Stimulated activated naive CD8-positive, alpha-beta T cell treated with anti-CD3 and anti-CD28 coated beads, Interleukin-15, Interleukin-2, amounts not matched to agents 100 ng/mL and 50 ng/mL, for 24 hours (primary cell): ENCODE results near the gene JAG2.

Source experiments
- H3K27ac Mint-ChIP-seq: one replicate; pipeline ENCODE4 v1.8.0; 2021; ENCODE audit warnings: mild to moderate bottlenecking, mixed read lengths
- H3K27me3 Mint-ChIP-seq: one replicate; pipeline ENCODE4 v1.8.0; 2021; ENCODE audit warnings: mixed read lengths
- H3K36me3 Mint-ChIP-seq: one replicate; pipeline ENCODE4 v1.8.0; 2021; ENCODE audit warnings: low read depth, mixed read lengths
- H3K4me1 Mint-ChIP-seq: one replicate; pipeline ENCODE4 v1.8.0; 2021; ENCODE audit warnings: low read depth, mixed read lengths
- H3K4me3 Mint-ChIP-seq: one replicate; pipeline ENCODE4 v1.8.0; 2021; ENCODE audit warnings: mild to moderate bottlenecking, mixed read lengths
- H3K9me3 Mint-ChIP-seq: one replicate; pipeline ENCODE4 v1.8.0; 2021; ENCODE audit warnings: mixed read lengths

Gene JAG2

DNA sequence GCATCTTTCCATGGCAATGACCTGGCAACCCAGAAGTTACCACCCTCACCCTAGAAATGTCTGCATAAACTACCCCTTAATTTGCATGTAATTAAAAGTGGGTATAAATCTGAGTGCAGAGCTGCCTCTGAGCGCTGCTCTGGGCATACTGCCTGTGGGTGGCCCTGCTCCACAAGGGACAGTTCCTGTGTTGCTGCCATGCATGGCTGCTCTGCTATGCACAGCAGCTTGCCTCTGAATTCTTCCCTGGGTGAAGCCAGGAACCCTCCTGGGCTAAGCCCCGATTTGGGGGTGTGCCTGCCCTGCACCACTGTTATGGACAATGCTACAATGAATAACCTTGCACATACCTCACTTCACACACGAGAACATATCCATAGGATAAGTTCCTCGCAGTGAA lies 67.7 kb downstream of the JAG2 start:
- no peak overlapping the region for H3K27ac Mint-ChIP-seq
- H3K4me1 Mint-ChIP-seq: no peaks in the 10 kb centered on the region
- H3K4me3 Mint-ChIP-seq: no peak overlapping the region
- H3K9me3 Mint-ChIP-seq: no peaks in the 10 kb centered on the region
- peaks cover 4% of the 10 kb centered on the region for H3K36me3 Mint-ChIP-seq
- peaks cover 28% of the 10 kb centered on the region for H3K27me3 Mint-ChIP-seq

DNA sequence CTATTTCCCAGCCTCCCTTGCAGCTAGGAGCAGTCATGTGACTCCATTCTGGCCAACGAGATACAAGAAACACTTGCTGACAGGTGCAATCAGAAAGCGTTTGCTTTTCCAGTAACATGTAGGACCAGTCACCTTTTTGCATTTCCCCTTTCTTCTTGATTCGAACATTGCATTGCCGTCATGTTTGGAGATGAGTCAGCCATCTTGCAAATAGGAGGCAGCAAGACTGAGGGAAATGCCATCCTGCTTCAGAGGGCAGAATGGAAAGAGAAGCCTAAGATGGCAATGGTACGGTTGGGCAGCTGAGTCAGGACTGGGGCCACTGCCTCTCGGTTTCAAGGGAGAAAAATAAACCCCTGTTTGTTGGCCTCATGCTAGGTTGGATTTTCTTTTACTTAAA lies 68.8 kb downstream of the JAG2 start:
- Mint-ChIP-seq H3K4me1 (no peaks in the 10 kb centered on the region), H3K27me3 (peaks cover 21% of the 10 kb centered on the region), H3K4me3 (no peak overlapping the region), H3K27ac (no peak overlapping the region), H3K9me3 (no peaks in the 10 kb centered on the region), H3K36me3 (peaks cover 4% of the 10 kb centered on the region)

DNA sequence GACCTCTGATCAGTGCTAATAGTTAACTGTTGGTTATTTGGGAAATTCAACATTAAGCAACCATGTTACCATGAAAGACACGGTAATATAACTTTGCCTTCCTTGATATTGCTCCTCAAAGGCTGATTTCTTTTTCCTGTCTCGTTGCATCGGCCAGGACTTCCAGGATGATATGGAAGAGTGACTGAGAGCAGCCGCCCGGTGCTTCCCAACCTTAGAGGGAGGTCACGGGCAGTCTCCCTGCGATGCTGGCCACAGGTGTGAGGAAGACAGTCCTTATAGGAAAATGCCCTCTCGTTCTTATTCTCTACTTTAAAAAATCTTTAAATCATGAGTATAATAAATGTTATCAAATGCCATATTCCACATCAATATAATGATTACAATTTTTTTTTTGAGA lies 70.3 kb downstream of the JAG2 start:
- Mint-ChIP-seq H3K4me1 (peaks cover 9% of the 10 kb centered on the region), H3K27me3 (peaks cover 11% of the 10 kb centered on the region), H3K4me3 (no peak overlapping the region), H3K36me3 (peaks cover 4% of the 10 kb centered on the region), H3K27ac (no peak overlapping the region), H3K9me3 (no peaks in the 10 kb centered on the region)

DNA sequence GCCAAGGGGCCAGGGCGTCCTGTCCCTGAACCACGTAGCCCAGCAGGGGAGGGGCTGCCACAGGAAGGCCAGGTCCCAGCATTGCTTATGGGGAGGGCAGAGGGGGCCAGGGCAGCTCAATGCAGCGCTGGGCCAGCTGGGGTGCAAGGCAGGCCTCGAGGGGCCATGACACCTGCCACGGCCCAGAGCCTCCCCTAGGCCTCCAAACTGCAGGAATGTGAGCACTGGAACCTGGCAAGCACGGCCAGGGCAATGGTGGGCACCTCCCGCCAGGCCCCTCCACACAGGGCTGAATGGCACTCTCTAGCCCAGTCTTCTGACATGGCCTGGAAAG lies 70.8 kb downstream of the JAG2 start:
- H3K36me3 Mint-ChIP-seq: peaks cover 4% of the 10 kb centered on the region
- H3K9me3 Mint-ChIP-seq: no peaks in the 10 kb centered on the region
- H3K27ac Mint-ChIP-seq: no peak overlapping the region
- peaks cover 9% of the 10 kb centered on the region for H3K4me1 Mint-ChIP-seq
- no peak overlapping the region for H3K4me3 Mint-ChIP-seq
- H3K27me3 Mint-ChIP-seq: peaks cover 11% of the 10 kb centered on the region

DNA sequence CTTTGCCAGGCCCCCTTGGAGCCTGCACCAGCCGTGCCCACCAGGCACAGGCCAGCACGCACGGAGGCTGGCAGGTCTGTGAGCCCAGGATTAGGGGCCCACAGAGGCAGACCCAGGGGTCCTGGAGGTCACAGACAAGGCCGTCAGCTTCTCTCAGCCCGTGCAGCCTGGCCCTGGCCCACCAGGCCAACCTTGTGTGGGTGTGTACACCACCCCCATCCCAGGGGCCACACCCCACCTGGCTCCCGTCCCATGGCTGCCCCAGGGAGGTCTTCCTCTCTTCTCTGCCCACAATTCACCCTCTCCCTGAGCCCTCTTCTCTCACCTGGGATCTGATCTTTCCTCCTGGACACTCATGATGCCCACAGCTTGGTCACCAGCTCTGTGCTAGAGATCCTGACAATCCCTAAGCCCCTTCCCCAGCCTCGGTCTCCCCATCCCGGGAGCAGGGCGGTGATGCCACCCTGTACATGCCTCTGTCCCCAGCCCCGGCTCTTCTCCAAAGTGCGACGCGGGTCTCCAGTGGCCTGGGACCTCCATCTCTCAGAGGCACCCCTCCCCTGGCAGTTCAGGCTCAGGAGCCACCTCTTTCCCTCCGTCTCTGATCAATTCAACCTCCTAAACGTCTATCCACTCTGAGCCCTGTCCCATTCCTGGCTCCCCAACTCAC lies 72.2 kb downstream of the JAG2 start:
- Mint-ChIP-seq H3K4me3 (no peak overlapping the region), H3K4me1 (peaks cover 9% of the 10 kb centered on the region), H3K27ac (no peak overlapping the region), H3K36me3 (peaks cover 4% of the 10 kb centered on the region), H3K9me3 (no peaks in the 10 kb centered on the region), H3K27me3 (peaks cover 7% of the 10 kb centered on the region)

DNA sequence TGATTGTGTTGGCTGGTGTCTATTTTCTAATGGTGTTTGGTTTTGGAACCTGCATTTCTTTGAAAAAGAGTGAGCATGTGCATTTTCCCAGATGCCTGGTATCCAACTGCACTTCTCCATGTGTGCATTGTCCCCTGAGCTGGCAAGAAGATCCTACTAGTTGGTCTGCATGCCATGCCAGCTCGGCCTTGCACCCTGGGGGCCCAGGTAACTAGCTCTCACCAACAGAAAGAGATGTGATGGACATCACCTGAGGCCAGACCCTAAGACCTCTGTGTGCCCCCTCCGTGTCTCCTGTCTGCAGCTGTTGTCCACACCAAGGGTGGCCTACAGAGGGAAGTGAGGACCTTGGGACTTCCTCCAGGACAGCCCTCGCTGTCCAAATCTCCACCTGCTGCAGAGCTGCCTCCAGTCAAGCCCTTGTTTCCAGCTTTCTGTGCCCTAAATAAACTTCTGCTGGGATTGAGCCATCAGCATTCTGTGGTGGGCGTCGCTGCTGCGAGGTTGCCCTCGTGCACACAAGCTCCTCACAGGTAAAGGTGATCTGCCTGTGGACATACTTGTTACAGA lies 73.3 kb downstream of the JAG2 start:
- Mint-ChIP-seq H3K4me3 (no peak overlapping the region), H3K27me3 (peaks cover 7% of the 10 kb centered on the region), H3K9me3 (no peaks in the 10 kb centered on the region)

DNA sequence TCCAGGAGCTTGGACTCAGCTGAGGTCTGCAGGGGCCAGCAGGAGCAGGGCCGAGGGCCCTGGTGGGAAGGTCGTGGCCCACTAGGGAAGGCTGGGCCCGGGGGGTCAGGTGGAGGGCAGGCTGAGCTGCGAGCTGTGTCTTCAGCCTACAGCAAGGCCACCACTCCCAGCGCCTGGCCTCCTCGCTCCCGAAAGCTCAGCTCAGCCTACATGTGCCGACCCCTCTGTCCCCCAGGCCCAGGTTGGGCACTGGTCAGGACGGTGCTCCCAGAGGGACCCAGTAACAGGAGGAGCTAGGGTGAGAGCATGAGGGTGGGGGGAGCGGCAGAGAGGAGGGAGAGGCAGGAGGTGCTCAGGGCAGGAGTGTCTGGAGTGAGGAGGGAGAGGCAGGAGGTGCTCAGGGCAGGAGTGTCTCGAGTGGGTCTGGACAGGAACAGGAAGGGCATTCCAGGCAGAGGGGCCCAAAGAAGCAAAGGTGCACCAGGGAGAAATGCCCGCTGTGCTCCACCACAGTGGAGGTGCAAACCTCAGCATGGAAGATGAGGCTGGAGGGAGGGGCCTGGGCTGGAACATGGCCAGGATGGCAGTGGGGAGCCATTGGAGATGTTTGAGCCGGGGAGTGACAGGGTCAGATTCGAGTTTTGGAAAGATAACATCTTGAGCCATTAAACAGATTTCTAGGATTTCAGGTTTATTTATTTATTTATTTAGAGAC lies 74.2 kb downstream of the JAG2 start:
- H3K9me3 Mint-ChIP-seq: no peaks in the 10 kb centered on the region
- peaks cover 9% of the 10 kb centered on the region for H3K4me1 Mint-ChIP-seq
- H3K27me3 Mint-ChIP-seq: peaks cover 4% of the 10 kb centered on the region
- no peaks in the 10 kb centered on the region for H3K36me3 Mint-ChIP-seq
- no peak overlapping the region for H3K27ac Mint-ChIP-seq
- H3K4me3 Mint-ChIP-seq: peak overlapping the region; percentile 70

More for the DNA sequence above, 73.3 kb downstream of the JAG2 start:
- H3K27ac Mint-ChIP-seq: no peak overlapping the region
- peaks cover 4% of the 10 kb centered on the region for H3K36me3 Mint-ChIP-seq
- peaks cover 9% of the 10 kb centered on the region for H3K4me1 Mint-ChIP-seq

DNA sequence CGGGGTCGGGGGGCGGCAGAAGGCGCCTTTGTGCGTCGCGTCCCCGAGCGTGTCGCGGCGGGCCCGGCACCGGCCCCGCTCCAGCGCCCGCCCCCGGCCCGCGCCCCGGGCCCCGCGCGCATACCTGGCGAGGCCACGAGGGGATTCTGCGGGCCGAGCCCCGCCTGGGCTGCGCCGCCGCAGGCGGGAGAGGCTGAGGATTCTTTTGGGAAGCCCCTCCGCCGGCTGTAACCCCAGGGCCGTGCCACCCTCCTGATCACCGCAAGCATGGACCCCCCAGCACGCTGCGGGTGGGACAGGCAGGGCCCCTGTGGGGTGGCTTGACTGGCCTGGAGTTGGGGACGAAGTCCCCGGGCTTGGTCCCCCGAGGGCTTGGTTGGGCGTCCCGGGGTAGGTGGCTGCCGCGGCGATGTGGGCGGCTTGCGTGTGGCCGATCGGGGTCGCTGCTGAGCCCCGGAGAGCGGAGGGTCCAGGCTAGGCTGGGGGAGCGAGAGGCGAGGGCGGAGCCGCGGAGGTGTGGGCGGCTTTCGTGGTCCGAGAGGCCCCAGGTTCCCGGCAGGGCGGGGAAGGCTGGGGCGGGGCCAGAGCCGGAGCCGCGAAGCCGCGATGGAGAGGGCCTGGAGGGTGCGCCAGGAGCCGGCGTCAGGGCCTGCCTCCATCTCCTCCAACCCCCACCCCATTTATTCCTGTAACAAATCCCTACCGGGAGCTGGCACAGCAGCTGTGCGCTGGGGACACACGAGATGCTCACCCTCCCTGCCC lies 75.0 kb downstream of the JAG2 start:
- no peaks in the 10 kb centered on the region for H3K9me3 Mint-ChIP-seq
- no peak overlapping the region for H3K27ac Mint-ChIP-seq
- H3K4me3 Mint-ChIP-seq: peak overlapping the region; percentile 70
- peaks cover 3% of the 10 kb centered on the region for H3K27me3 Mint-ChIP-seq
- no peaks in the 10 kb centered on the region for H3K36me3 Mint-ChIP-seq
- H3K4me1 Mint-ChIP-seq: peaks cover 10% of the 10 kb centered on the region

DNA sequence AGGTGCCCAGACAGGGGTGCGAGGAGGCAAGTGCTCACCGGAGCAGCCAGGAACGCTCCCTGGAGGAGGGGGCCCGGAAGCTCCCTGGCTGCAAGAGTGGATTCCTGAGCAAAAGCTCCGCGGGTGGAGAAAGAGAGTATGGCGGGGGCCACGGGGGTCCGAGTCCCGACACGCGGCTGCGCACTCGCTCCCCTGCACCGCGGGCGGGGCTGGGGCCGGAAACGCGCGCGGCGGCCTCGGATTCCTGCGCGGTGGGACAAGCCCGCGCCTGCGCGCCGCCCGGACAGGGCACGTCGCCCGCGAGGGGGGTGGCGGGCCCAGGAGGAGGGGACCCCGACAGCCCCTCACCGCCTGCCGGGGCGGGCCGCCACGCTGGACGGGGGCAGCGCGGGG lies 75.5 kb downstream of the JAG2 start:
- peak overlapping the region; percentile 70 for H3K27ac Mint-ChIP-seq
- H3K36me3 Mint-ChIP-seq: no peaks in the 10 kb centered on the region
- H3K4me1 Mint-ChIP-seq: peaks cover 13% of the 10 kb centered on the region
- peaks cover 6% of the 10 kb centered on the region for H3K27me3 Mint-ChIP-seq
- no peaks in the 10 kb centered on the region for H3K9me3 Mint-ChIP-seq
- H3K4me3 Mint-ChIP-seq: peak overlapping the region; percentile 81

DNA sequence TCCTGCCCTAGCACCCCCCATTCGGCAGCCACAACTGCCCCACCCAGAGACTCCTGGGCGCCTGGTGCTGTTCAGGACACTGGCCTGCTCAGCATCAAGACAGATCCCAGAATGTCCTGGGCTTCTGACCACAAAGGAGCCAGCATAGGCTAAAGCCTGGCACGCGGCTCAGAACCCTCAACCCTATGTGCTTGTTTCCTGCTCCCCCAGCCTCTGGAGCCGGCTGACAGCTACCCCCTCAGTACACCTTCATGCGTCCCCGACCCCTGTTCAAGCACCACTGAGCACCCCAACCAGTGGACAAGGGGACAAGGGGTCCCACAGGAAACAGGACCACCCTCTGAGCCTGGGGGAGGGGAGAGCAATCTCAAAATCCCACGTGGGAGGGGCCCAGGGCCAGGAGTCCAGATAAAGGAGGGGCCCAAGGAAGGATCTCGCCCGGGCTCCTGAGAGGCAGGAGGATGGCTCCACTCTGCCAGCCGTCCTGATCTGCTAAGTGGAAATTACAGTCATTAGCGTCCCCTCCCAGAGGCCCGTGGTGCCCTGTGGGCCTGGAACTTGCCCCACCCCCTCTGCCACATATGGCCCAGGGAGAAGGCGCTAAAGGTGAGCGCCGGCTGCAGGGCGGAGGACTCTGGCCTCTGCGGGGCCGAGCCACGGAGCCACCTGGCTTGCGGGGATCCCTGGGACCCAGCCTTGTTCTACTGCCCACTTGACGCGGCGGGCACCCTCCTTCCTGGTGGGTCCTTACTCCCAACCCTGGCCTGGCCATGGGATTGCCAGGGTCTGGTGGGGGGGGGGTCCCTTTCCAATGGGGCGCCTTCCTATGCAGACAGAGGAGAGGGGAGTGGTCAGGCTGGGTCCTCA lies 76.2 kb downstream of the JAG2 start:
- no peaks in the 10 kb centered on the region for H3K36me3 Mint-ChIP-seq

DNA sequence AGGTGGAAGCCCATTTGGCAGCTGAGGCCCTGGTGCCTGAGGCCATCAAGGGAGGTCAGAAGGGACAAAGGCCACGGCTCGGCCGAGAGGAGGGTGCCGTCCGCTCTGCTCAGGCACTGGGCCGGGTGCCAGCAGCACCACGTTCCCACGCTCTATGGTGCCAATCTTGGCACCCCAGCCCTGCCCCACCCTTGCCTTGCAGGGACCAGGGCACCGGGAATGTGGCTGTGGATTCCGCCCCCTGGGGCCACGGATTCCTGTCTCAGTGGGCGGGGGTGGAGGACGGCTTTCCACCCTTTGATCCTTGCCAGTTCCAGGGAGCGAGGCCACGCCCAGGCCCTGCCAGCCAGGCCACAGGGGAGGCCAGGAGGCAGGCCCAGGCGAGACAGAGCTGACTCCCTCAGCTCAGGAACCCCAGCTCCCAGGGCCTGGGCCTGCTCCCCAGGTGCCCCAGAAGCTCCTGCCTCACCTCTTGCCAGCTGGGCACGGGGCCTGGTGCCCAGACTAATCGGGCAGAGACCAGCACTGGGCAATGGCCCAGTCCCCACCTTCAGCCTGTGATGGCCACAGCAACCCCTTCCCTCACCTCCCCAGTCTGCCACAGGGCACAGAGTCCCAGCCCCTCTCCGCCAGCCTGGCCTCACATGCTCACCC lies 76.9 kb downstream of the JAG2 start:
- Mint-ChIP-seq H3K4me3 (no peak overlapping the region), H3K27ac (no peak overlapping the region), H3K4me1 (peaks cover 22% of the 10 kb centered on the region), H3K36me3 (no peaks in the 10 kb centered on the region), H3K9me3 (no peaks in the 10 kb centered on the region), H3K27me3 (peaks cover 6% of the 10 kb centered on the region)

More for the DNA sequence above, 76.2 kb downstream of the JAG2 start:
- peak overlapping the region; percentile 81 for H3K4me3 Mint-ChIP-seq
- peaks cover 6% of the 10 kb centered on the region for H3K27me3 Mint-ChIP-seq
- peaks cover 16% of the 10 kb centered on the region for H3K4me1 Mint-ChIP-seq
- H3K9me3 Mint-ChIP-seq: no peaks in the 10 kb centered on the region
- peak overlapping the region; percentile 70 for H3K27ac Mint-ChIP-seq

DNA sequence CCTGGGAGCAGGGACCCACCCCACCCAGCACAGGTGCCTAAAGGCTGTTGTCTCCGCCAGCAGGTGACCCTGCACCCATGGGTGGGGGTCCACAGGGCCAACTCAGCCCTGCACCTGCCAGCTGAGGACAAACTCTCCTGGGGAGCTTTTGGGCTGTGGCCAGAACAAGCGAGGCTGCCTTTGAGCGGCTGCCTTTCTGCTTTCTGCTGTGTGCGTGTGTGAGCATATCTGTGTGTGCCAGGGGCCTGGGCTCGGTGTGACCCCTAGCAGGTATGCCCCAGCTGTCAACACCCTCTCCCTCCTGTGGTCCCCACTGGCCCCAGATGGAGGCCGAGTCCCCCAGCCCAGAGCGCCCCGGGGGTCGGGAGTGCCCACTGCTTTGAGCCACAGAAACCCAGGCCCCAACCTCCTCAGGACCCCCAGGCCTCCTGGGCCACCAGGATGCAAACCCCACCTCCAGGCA lies 77.5 kb downstream of the JAG2 start:
- no peaks in the 10 kb centered on the region for H3K9me3 Mint-ChIP-seq
- peaks cover 6% of the 10 kb centered on the region for H3K27me3 Mint-ChIP-seq
- H3K4me1 Mint-ChIP-seq: peaks cover 27% of the 10 kb centered on the region
- no peak overlapping the region for H3K27ac Mint-ChIP-seq
- H3K4me3 Mint-ChIP-seq: no peak overlapping the region
- no peaks in the 10 kb centered on the region for H3K36me3 Mint-ChIP-seq
